Spleen (tissue), 11 donors: ENCODE measurements around the gene MMUT. TPM values are rescaled to one million over a fixed set of nuclear protein-coding genes. Genes with fewer than 3 reads are reported as not detected.
"Not testable (repeated sequence)": the region's sequence is repeated elsewhere in the genome, so short reads cannot be mapped to it uniquely, and the experiment has no call there.

Experiments
- DNase-seq: peaks from one replicate; pipeline ENCODE4 v3.0.0-alpha.2; 2020
- H3K27ac ChIP-seq, 8 donors: fragments of 200-600 bp; sonication (generic) in 7 of 8; 1 replicate in 4 of 8; 2 replicates in 4 of 8; pipeline versions ENCODE4 v1.5.0 to v1.8.0; 2016 to 2021; ENCODE audit warnings: inconsistent platforms in 4 of 8, mild to moderate bottlenecking in 4 of 8, moderate library complexity in 1 of 8
- H3K27me3 ChIP-seq, 7 donors: fragments of 200-600 bp; sonication (generic) in 6 of 7; replicated peaks in 1 of 7; 1 replicate in 4 of 7; 2 replicates in 3 of 7; pipeline versions ENCODE4 v1.5.0 to v1.8.0; 2016 to 2021; ENCODE audit warnings: inconsistent platforms in 3 of 7, mild to moderate bottlenecking in 1 of 7
- H3K36me3 ChIP-seq, 6 donors: fragments of 200-600 bp; sonication (generic) in 5 of 6; 1 replicate in 4 of 6; 2 replicates in 2 of 6; pipeline versions ENCODE4 v1.5.0 to v1.8.0; 2016 to 2021; ENCODE audit warnings: inconsistent platforms in 2 of 6
- H3K4me1 ChIP-seq, 6 donors: fragments of 200-600 bp; sonication (generic) in 5 of 6; 1 replicate in 3 of 6; 2 replicates in 3 of 6; pipeline versions ENCODE4 v1.5.0 to v1.8.0; 2016 to 2021; ENCODE audit warnings: inconsistent platforms in 3 of 6
- H3K4me3 ChIP-seq, 8 donors: fragments of 200-600 bp; sonication (generic) in 7 of 8; 1 replicate in 4 of 8; 2 replicates in 4 of 8; pipeline versions ENCODE4 v1.5.0 to v1.8.0; 2016 to 2021; ENCODE audit warnings: inconsistent platforms in 4 of 8, mild to moderate bottlenecking in 4 of 8, moderate library complexity in 2 of 8
- H3K9me3 ChIP-seq, 8 donors: fragments of 200-600 bp; sonication (generic) in 7 of 8; 1 replicate in 4 of 8; 2 replicates in 4 of 8; pipeline versions ENCODE4 v1.5.0 to v1.8.0; 2016 to 2021; ENCODE audit warnings: inconsistent platforms in 4 of 8
- POLR2A ChIP-seq, 3 donors: fragments of 450-650 bp; IDR thresholded peaks; one replicate each; pipeline ENCODE4 v1.5.1; 2017; ENCODE audit warnings: antibody characterized with exemption in 3 of 3, mild to moderate bottlenecking in 1 of 3
- POLR2AphosphoS5 ChIP-seq, 3 donors: sonication (generic); formaldehyde crosslinking; IDR thresholded peaks; one replicate each; pipeline ENCODE4 v1.5.1; 2017; ENCODE audit warnings: antibody characterized with exemption in 3 of 3
- whole genome bisulfite sequencing, 5 donors: extraction: QIAGEN DNeasy Blood & Tissue Kit in 3 of 5; methylation state at CpG; one replicate each; pipeline versions ENCODE4 v1.1.5 to v1.1.7; 2013 to 2018; 5-methylcytosine and 5-hydroxymethylcytosine counted together
- intact Hi-C: fragments of 100-400 bp; cut with DNase I; formaldehyde crosslinking; loops from one replicate; pipeline ENCODE4 v1.15.0; 2023; ENCODE audit warnings: low total_unique reads
- polyA plus RNA-seq, 3 donors: library from polyadenylated mRNA; stranded (reverse); fragments of 200-250 nt; gene quantifications; one replicate each; pipeline ENCODE4 v1.2.1, GENCODE V29; 2013
- total RNA-seq, 7 donors: library from RNA; depleted of rRNA in 3 of 7; stranded (reverse); fragments of >200 nt in 3 of 7; fragmentation: NEBNext Ultra II Directional in 4 of 7; extraction: Animal tissue kit (Norgen Biotek cat#: 25700) in 4 of 7; gene quantifications; one replicate each; pipeline versions ENCODE4 v1.1.0 to v1.2.1, GENCODE V29; 2016 to 2021
- TF ChIP-seq, protein P1 (sequence below), 11 experiments: fragments of 200-600 bp in 7 of 11; fragments of 450-650 bp in 4 of 11; sonication (generic) in 4 of 11; IDR thresholded peaks in 8 of 11; conservative IDR thresholded peaks in 3 of 11; 1 replicate in 7 of 11; 2 replicates in 4 of 11; pipeline versions ENCODE4 v1.4.0 to v1.8.0; 2016 to 2021; ENCODE audit warnings: antibody characterized with exemption in 11 of 11, inconsistent platforms in 4 of 11, mild to moderate bottlenecking in 1 of 11
- donor health status: healthy with polysubstance abuse.
- donor health status: DM: no; HTN: no; CAD: no; lungs with moderate emphysema.
- donor health status: DM: no; HTN: no; CAD: no.
- donor health status: Bipolar disorder and iron deficiency.
- donor health status: healthy.
- donor health status: DM: no; HTN: no; CAD: no.
- donor health status: DM: yes; HTN: yes; CAD: no.

Gene MMUT
- total and polyA plus RNA-seq, 10 donors: 6.2 to 16.6 (median 10.1) TPM

- Histone ChIP-seq H3K9me3 (no peaks in the 10 kb centered on the region), H3K4me1 (no peaks in the 10 kb centered on the region), H3K27ac (no peak overlapping the region)
Measured at GRCh38 chr6:49479308-49479970, 16.4 kb upstream of the MMUT start.

DNA sequence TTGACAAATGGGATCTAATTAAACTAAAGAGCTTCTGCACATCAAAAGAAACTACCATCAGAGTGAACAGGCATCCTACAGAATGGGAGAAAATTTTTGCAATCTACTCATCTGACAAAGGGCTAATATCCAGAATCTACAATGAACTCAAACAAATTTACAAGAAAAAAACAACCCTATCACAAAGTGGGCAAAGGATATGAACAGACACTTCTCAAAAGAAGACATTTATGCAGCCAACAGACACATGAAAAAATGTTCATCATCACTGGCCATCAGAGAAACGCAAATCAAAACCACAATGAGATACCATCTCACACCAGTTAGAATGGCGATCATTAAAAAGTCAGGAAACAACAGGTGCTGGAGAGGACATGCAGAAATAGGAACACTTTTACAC lies 13.5 kb upstream of the MMUT start:
- 81 to 97% (median 92%) methylated on average over 2 of the region's 2 CpGs for WGBS, 5 donors
- intact Hi-C loops, H3K27ac ChIP-seq, H3K4me3 ChIP-seq, H3K9me3 ChIP-seq, H3K27me3 ChIP-seq, H3K4me1 ChIP-seq, DNase-seq: not testable (repeated sequence)
- H3K36me3 ChIP-seq: peaks cover 0 to 41% (median 16%) of the 10 kb centered on the region in 6 donors

More at GRCh38 chr6:49479308-49479970, 16.4 kb upstream of the MMUT start:
- DNase-seq: no peak
- intact Hi-C loops: no loop called here
- no peak for TF ChIP-seq POLR2AphosphoS5 (IDR thresholded peaks at IDR 0.05)
- TF ChIP-seq POLR2A (IDR thresholded peaks at IDR 0.05): no peak
- TF ChIP-seq, protein P1, sequence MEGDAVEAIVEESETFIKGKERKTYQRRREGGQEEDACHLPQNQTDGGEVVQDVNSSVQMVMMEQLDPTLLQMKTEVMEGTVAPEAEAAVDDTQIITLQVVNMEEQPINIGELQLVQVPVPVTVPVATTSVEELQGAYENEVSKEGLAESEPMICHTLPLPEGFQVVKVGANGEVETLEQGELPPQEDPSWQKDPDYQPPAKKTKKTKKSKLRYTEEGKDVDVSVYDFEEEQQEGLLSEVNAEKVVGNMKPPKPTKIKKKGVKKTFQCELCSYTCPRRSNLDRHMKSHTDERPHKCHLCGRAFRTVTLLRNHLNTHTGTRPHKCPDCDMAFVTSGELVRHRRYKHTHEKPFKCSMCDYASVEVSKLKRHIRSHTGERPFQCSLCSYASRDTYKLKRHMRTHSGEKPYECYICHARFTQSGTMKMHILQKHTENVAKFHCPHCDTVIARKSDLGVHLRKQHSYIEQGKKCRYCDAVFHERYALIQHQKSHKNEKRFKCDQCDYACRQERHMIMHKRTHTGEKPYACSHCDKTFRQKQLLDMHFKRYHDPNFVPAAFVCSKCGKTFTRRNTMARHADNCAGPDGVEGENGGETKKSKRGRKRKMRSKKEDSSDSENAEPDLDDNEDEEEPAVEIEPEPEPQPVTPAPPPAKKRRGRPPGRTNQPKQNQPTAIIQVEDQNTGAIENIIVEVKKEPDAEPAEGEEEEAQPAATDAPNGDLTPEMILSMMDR (IDR thresholded peaks at IDR 0.05 in 8 of 11, conservative IDR thresholded peaks at IDR 0.05 in 3 of 11): no peak
- H3K36me3 ChIP-seq: peaks cover 0 to 40% (median 9%) of the 10 kb centered on the region in 6 donors
- no peak overlapping the region for H3K4me3 ChIP-seq
- WGBS, 5 donors: 94 to 98% (median 96%) methylated on average over 3 of the region's 3 CpGs
- H3K27me3 ChIP-seq: no peaks in the 10 kb centered on the region

GRCh38 chr6:49468042-49468441 lies 5.0 kb upstream of the MMUT start:
- Histone ChIP-seq H3K4me3 (no peak overlapping the region), H3K27me3 (no peaks in the 10 kb centered on the region), H3K27ac (no peak overlapping the region), H3K36me3 (peaks cover 0 to 30% (median 10%) of the 10 kb centered on the region in 6 donors), H3K9me3 (no peaks in the 10 kb centered on the region), H3K4me1 (peaks cover 0 to 35% (median 18%) of the 10 kb centered on the region in 6 donors)
- no peak for TF ChIP-seq POLR2A (IDR thresholded peaks at IDR 0.05)
- no peak for TF ChIP-seq POLR2AphosphoS5 (IDR thresholded peaks at IDR 0.05)
- TF ChIP-seq, protein P1 (IDR thresholded peaks at IDR 0.05 in 8 of 11, conservative IDR thresholded peaks at IDR 0.05 in 3 of 11): no peak
- intact Hi-C loops: no loop called here
- 93 to 97% (median 95%) methylated on average over 9 of the region's 9 CpGs for WGBS, 5 donors
- no peak for DNase-seq

- intact Hi-C loops: no loop called here
- Histone ChIP-seq H3K4me1 (peaks cover 16 to 67% (median 46%) of the 10 kb centered on the region in 6 donors), H3K9me3 (no peaks in the 10 kb centered on the region), H3K27ac (no peak overlapping the region), H3K27me3 (no peaks in the 10 kb centered on the region), H3K4me3 (peak overlapping the region in 1 of 8 donors; percentile 92), H3K36me3 (no peaks in the 10 kb centered on the region)
- 94 to 97% (median 95%) methylated on average over 2 of the region's 2 CpGs for WGBS, 5 donors
- TF ChIP-seq, protein P1 (IDR thresholded peaks at IDR 0.05 in 8 of 11, conservative IDR thresholded peaks at IDR 0.05 in 3 of 11): no peak
- TF ChIP-seq POLR2AphosphoS5 (IDR thresholded peaks at IDR 0.05) (no peak), POLR2A (IDR thresholded peaks at IDR 0.05) (no peak)
- DNase-seq: no peak
Measured at GRCh38 chr6:49464691-49465090, 1.6 kb upstream of the MMUT start.
